ENCODE measurements around the gene UBR3.

Gene UBR3

DNA sequence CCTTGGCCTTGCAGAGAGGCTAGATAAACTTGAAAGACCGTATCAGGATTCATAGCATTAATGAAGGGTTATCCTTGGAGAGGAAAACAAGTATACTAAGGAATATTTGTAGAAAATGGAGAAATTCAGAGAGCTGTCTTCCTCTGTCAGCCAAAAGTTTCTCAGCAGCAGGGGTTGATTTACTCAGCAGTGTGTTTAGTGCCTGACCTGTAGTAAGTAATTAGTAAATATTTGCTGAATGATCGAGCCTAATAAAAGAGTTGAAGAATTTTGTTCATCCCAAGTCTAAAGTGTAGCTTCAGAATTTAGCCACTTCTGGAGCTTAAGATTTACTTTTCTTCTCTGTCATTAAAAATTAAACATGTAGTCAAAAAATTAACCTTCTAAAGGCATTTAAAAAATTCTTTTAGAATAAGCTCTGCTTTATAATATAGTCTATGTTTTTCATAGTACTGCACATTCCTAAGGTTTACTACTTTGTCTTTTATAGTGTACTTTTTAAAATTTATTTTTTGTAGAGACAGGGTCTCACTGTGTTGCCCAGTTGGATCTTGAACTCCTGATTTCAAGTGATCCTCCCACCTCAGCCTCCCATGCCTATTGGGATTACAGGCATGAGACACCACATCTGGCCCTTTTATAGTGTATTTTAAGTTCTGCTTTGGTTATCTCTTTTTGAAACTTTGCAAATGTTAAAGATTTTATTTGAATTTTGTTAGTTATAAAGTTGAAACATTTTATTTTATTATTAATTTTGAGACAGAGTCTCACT is 212.3 kb downstream of the UBR3 start:
- no peak overlapping the region for H3K27ac ChIP-seq

DNA sequence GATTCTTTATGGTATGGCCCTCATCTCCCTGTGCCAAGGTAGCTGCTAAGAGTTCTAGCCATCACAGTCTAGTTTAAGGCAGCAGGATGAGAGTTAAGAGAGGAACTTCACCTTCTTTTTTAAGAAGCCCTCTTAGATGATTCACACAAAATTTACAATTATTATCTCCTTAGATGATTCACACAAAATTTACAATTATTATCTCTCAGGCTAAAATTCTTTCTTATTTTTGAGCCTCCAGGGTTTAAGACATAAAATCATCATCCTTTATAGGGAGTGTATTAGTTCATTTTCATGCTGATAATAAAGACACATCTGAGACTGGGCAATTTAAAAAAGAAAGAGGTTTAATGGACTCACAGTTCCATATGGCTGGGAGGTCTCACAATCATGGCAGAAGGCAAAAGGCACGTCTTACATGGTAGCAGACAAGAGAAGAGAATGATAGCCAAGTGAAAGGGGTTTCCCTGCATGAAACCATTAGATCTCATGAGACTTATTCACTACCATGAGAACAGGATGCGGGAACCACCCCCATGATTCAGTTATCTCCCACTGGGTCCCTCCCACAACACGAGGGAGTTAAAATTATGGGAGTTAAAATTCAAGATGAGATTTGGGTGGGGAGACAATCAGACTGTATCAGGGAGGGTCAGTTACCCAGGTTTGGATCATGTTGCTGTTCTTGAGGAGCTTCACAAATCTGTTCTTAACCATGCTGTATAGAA is 217.7 kb downstream of the UBR3 start:
- TF ChIP-seq ZFX (IDR thresholded peaks at IDR 0.05), result no peak
- TF ChIP-seq, protein P1, sequence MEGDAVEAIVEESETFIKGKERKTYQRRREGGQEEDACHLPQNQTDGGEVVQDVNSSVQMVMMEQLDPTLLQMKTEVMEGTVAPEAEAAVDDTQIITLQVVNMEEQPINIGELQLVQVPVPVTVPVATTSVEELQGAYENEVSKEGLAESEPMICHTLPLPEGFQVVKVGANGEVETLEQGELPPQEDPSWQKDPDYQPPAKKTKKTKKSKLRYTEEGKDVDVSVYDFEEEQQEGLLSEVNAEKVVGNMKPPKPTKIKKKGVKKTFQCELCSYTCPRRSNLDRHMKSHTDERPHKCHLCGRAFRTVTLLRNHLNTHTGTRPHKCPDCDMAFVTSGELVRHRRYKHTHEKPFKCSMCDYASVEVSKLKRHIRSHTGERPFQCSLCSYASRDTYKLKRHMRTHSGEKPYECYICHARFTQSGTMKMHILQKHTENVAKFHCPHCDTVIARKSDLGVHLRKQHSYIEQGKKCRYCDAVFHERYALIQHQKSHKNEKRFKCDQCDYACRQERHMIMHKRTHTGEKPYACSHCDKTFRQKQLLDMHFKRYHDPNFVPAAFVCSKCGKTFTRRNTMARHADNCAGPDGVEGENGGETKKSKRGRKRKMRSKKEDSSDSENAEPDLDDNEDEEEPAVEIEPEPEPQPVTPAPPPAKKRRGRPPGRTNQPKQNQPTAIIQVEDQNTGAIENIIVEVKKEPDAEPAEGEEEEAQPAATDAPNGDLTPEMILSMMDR (conservative IDR thresholded peaks at IDR 0.05), result no peak
- H3K27ac ChIP-seq, result no peak overlapping the region

More for the DNA sequence above, 212.3 kb downstream of the UBR3 start:
- TF ChIP-seq, protein P1 (conservative IDR thresholded peaks at IDR 0.05), result no peak
- TF ChIP-seq ZFX (IDR thresholded peaks at IDR 0.05), result no peak

DNA sequence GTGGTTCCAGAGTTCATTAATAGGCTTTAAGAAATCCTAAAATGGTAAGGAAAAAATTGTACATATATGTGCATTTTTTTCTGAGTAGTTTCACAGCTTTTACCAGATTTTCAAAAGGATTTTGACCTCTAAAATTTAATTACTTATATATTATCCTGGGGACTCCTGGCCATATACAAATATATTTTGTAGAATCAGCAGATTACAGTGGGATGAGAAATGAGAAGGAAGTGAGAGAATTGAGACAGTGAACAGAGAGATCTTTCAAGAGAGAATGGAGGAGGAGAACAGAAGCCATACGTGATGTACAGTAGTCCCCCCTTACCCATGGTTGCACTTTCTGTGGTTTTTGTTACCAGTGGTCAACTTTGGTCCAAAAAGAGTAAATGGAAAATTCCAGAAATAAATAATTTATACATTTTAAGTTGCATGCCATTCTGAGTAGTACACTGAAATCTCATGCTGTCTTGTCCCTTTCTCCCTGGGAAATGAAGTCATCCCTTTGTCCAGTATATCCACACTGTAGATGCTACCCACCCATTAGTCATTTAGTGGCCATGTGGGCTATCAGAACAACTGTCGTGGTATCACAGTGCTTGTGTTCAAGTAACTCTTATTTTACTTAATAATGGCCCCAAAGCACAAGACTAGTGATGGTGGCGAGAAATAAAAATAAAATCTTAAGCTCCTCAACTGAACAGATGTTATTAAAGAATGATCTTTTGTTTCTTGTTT is 220.2 kb downstream of the UBR3 start:
- no peak overlapping the region for H3K27ac ChIP-seq
- TF ChIP-seq, protein P1 (conservative IDR thresholded peaks at IDR 0.05), result no peak
- no peak for TF ChIP-seq ZFX (IDR thresholded peaks at IDR 0.05)

DNA sequence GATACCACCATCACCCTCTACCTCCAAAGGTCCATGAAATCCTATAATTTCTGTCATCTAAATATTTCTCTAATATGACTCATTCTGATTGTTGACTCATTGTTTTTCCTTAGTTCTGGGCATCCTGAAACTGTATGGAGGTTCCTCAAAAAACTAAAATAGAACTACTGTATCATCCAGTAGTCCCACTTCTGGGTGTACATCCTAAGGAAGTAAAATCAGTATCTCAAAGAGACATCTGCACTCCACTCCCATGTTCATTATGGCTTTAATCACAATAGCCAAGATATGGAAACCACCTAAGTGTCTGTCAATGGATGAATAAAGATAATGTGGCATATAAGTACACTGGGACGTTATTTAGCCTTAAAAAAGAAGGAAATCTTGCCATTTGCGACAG is 224.9 kb downstream of the UBR3 start:
- H3K27ac ChIP-seq, result no peak overlapping the region
- no peak for TF ChIP-seq ZFX (IDR thresholded peaks at IDR 0.05)
- TF ChIP-seq, protein P1 (conservative IDR thresholded peaks at IDR 0.05), result no peak

DNA sequence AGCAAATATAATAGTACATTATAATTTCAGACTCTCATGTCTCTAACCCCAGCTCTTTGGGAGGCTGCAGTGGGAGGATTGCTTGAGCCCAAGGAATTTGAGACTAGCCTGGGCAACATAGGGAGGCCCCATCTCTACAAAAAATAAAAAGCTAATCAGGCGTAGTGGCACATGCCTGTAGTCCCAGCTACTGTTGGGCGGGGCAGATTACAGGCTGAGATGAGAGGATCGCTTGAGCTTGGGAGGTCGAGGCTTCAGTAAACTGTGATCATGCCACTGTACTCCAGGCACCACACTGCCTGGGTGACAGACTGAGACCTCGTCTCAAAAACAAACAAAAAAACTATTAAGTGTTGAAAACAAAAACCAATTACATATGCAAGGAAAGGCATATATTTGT is 227.7 kb downstream of the UBR3 start:
- TF ChIP-seq, protein P1 (conservative IDR thresholded peaks at IDR 0.05), result no peak
- no peak for TF ChIP-seq ZFX (IDR thresholded peaks at IDR 0.05)
- no peak overlapping the region for H3K27ac ChIP-seq

DNA sequence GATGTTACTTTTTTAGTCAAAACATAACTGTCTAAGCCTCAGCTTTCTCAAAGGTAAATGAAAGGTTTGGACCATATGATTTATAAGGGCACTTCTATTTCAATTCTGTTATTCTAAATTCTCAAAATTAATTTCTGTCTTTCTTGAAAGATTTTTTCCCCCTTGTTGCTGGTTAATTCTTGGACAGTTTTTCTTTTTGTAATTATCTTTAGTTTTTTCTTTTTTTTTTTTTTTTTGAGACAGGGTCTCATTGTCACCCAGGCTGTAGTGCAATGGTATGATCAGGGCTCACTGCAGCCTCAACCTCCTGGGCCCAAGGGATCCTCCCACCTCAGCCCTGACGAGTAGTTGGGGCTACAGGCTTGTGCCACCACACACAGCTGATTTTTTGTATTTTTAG is 229.6 kb downstream of the UBR3 start:
- no peak overlapping the region for H3K27ac ChIP-seq
- TF ChIP-seq, protein P1 (conservative IDR thresholded peaks at IDR 0.05), result no peak
- no peak for TF ChIP-seq ZFX (IDR thresholded peaks at IDR 0.05)

Data from C4-2B (cell line).